ENCODE measurements around the gene CARS1. TPM values are rescaled to one million over a fixed set of nuclear protein-coding genes. Genes with fewer than 3 reads are reported as not detected.

CARS1 gene
- total RNA-seq, 6 donors from 2014 or later = 28.9 to 54.1 (median 43.0) TPM

DNA sequence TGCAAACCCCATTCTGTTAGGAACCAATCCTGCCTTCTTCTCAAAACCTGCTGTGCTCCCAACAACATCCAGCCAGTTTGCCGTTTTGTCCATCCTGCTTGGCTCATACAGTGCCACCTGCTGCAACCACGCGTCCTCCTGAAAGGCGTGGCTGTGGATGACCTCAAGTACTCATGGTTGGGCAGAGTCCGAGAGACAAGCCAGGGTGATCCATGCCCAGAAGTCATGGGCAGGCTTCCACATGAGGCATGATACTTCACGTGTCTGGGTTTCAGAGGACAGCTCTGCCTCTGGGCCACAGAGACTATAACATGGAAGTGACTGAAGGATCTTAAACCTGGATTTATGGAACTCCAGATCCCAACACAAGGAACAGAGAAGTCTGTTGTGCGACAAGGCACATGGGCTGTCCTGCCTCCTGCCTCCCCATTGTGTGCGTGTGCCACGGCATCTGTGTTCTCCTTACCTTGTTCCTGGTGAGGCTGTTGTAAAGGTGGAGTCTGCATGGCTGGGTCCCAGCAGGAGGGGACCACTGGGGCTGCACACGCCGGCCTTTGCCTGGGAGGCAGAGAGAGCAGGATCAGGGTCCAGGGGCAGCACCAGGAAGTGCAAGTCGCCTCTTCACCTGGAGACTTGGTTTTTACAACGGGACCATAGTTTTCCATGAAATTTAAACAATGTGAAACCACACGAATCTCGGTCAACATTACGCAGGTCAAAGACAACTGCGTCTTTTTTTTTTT, 15.4 kb downstream of the CARS1 start:
- no peak overlapping the region for H3K27ac ChIP-seq
- no peak for DNase-seq
- H3K4me1 ChIP-seq = peaks cover 0 to 16% (median 8%) of the 10 kb centered on the region in 4 donors
- 84 to 93% methylated on average over 9 to 17 of the region's 17 CpGs for WGBS, 2 donors
- ATAC-seq (ENCODE audit: low FRiP score in 2 of 2) = no peak
- no peaks in the 10 kb centered on the region for H3K27me3 ChIP-seq
- no peak for TF ChIP-seq EP300 (IDR thresholded peaks at IDR 0.05)
- TF ChIP-seq POLR2AphosphoS5 (IDR thresholded peaks at IDR 0.05) = no peak
- no peak for TF ChIP-seq POLR2A (IDR thresholded peaks at IDR 0.05)
- TF ChIP-seq, protein P1, sequence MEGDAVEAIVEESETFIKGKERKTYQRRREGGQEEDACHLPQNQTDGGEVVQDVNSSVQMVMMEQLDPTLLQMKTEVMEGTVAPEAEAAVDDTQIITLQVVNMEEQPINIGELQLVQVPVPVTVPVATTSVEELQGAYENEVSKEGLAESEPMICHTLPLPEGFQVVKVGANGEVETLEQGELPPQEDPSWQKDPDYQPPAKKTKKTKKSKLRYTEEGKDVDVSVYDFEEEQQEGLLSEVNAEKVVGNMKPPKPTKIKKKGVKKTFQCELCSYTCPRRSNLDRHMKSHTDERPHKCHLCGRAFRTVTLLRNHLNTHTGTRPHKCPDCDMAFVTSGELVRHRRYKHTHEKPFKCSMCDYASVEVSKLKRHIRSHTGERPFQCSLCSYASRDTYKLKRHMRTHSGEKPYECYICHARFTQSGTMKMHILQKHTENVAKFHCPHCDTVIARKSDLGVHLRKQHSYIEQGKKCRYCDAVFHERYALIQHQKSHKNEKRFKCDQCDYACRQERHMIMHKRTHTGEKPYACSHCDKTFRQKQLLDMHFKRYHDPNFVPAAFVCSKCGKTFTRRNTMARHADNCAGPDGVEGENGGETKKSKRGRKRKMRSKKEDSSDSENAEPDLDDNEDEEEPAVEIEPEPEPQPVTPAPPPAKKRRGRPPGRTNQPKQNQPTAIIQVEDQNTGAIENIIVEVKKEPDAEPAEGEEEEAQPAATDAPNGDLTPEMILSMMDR (IDR thresholded peaks at IDR 0.05) = no peak
- peaks cover 11 to 85% (median 54%) of the 10 kb centered on the region in 4 donors for H3K36me3 ChIP-seq
- no peak overlapping the region for H3K4me3 ChIP-seq
- H3K9me3 ChIP-seq = no peaks in the 10 kb centered on the region

DNA sequence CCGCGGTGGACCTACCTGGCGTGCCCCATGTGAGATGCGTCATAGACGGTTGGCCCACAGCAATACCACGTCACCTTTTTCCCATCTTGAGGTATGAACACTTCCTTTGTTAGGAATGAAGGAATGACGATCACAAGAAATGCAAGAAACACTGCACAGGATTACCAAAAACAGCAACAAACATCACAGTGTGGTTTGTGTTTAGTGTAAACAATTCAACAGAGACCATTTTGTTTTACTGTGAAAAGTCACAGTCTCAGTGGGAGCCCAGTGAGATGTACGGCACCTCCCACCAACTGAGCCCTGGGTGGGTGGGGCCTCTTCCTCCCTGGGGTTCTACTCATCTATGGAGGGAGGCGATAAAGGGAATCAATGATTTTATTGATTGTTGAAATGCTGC, 16.3 kb downstream of the CARS1 start:
- ATAC-seq (ENCODE audit: low FRiP score in 2 of 2) = no peak

DNA sequence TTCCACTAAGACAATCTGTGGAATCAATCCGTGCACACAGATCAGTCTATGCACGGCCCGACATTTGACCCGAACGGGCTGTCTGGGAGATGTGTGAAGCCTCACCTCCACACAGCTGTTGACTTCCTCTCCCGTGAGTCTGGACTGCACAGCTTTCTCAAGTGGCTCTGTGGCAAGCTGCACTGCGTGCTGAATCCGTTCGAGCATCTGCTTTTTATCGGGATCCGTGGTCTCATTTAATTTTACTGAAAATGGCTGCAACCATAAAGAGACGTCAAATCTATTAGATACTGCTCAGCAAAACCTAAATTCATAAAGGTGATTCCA, 19.3 kb downstream of the CARS1 start:
- TF ChIP-seq, protein P1 (IDR thresholded peaks at IDR 0.05) = no peak
- TF ChIP-seq POLR2A (IDR thresholded peaks at IDR 0.05) (no peak), EP300 (IDR thresholded peaks at IDR 0.05) (no peak), POLR2AphosphoS5 (IDR thresholded peaks at IDR 0.05) (no peak)
- no peak for DNase-seq
- no peak for ATAC-seq (ENCODE audit: low FRiP score in 2 of 2)
- Histone ChIP-seq H3K9me3 (no peaks in the 10 kb centered on the region), H3K27me3 (no peaks in the 10 kb centered on the region), H3K4me3 (no peak overlapping the region), H3K27ac (peak overlapping the region in 1 of 4 donors; percentile 28), H3K36me3 (peaks cover 11 to 92% (median 61%) of the 10 kb centered on the region in 4 donors), H3K4me1 (peaks cover 0 to 20% (median 3%) of the 10 kb centered on the region in 4 donors)
- 82 to 86% methylated on average over 9 to 12 of the region's 12 CpGs for WGBS, 2 donors

More for the DNA sequence above, 16.3 kb downstream of the CARS1 start:
- no peak for DNase-seq
- Histone ChIP-seq H3K4me3 (no peak overlapping the region), H3K4me1 (peaks cover 0 to 20% (median 11%) of the 10 kb centered on the region in 4 donors), H3K27me3 (no peaks in the 10 kb centered on the region), H3K27ac (no peak overlapping the region), H3K36me3 (peaks cover 11 to 88% (median 59%) of the 10 kb centered on the region in 4 donors), H3K9me3 (no peaks in the 10 kb centered on the region)
- TF ChIP-seq EP300 (IDR thresholded peaks at IDR 0.05) (no peak), POLR2A (IDR thresholded peaks at IDR 0.05) (no peak), POLR2AphosphoS5 (IDR thresholded peaks at IDR 0.05) (no peak)
- TF ChIP-seq, protein P1 (IDR thresholded peaks at IDR 0.05) = no peak
- WGBS, 2 donors = 92 to 93% methylated on average over 9 of the region's 9 CpGs

DNA sequence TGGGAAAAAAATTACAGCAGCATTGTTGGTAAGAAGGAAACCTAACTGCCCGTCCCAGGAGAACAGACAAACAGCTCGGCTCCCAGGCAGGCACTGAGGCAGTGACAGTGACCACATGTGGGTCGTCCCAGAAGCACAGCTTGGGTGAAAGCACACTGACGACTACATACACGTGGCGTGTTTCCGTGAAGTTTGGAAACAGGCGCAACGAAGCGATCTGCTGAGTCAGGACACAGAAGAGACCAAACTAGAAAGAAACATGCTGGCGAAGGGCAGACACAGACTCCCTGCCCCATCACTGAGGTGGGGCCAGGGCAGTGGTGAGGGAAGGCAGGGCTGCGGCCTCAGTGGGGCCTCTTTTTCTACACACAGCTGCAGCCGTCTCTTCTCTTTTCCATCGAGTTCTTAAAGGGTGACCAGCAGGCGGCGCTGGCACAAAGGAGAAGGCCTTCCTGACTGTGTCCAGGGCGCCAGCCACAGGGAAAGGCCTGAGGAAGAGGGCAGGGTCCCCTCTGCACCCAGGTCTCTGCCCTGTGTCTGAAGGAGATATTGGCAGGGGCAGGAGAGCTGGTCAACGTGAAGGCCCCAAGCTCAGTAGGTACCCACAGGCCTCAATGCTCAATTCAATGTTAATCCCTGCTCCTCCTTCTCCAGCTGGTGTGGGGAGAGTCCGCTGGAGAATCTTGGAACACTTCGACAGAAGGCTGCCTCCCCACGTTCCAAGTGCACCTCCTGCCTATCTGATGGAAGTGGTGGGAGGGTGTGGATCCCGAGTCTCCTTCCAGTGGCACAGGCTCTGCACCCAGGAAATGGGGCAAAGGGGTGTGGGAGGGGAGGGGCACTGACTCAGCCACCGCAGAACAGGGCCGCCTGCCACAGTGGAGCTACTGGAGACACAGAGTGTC, 19.9 kb downstream of the CARS1 start:
- Histone ChIP-seq H3K4me3 (no peak overlapping the region), H3K4me1 (peaks cover 0 to 20% (median 0%) of the 10 kb centered on the region in 4 donors), H3K9me3 (no peaks in the 10 kb centered on the region), H3K27ac (peak overlapping the region in 2 of 4 donors; percentile 28 to 49), H3K36me3 (peaks cover 11 to 97% (median 65%) of the 10 kb centered on the region in 4 donors), H3K27me3 (no peaks in the 10 kb centered on the region)
- DNase-seq (peak in 1 of 2 donors; percentile 74), ATAC-seq (ENCODE audit: low FRiP score in 2 of 2) (peak; percentile 77 to 89)
- 50 to 82% methylated on average over 15 to 24 of the region's 24 CpGs for WGBS, 2 donors
- TF ChIP-seq POLR2AphosphoS5 (IDR thresholded peaks at IDR 0.05) = no peak
- TF ChIP-seq, protein P1 (IDR thresholded peaks at IDR 0.05) = peak; percentile 47 to 82 (median 74)
